ENCODE results near the gene PLA2G12A. TPM values are rescaled to one million over a fixed set of nuclear protein-coding genes. Genes with fewer than 3 reads are reported as not detected.
"Not testable (repeated sequence)": the region's sequence is repeated elsewhere in the genome, so short reads cannot be mapped to it uniquely, and the experiment has no call there.

Gene PLA2G12A
- total and polyA plus RNA-seq, 2 donors (not counting 1 experiment from before 2014, with no cell fraction given), result 15.9 to 18.0 TPM

DNA sequence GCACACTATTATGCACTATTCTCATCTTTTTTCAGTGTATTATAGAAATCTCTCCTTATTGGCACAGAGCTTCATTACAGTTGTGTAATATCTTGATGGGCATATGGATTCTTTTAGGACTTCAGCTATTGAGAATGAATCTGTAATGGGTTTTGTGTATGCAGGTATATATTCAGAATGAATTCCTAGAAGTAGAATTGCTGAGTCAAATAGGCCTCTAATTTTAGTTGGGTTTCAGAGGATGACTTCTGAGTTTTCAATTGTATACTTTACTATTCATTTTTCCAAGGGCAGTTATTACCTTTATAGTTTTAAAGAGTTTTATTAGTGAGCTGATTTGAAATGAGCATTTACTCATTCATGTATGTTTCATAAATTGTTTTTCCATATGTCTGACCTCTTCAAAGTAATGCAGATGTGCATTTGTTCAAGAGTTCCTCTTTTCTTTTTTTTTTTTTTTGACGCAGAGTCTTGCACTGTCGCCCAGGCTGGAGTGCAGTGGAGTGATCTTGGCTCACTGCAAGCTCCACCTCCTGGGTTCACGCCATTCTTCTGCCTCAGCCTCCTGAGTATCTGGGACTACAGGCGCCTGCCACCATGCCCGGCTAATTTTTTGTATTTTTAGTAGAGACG, 46.1 kb downstream of the PLA2G12A start:
- Histone ChIP-seq H2AFZ (ENCODE audit: low read length) (no peak overlapping the region), H3K27me3 (ENCODE audit: control insufficient read depth, insufficient read depth, low read length) (no peaks in the 10 kb centered on the region)
- TF ChIP-seq, protein P1, sequence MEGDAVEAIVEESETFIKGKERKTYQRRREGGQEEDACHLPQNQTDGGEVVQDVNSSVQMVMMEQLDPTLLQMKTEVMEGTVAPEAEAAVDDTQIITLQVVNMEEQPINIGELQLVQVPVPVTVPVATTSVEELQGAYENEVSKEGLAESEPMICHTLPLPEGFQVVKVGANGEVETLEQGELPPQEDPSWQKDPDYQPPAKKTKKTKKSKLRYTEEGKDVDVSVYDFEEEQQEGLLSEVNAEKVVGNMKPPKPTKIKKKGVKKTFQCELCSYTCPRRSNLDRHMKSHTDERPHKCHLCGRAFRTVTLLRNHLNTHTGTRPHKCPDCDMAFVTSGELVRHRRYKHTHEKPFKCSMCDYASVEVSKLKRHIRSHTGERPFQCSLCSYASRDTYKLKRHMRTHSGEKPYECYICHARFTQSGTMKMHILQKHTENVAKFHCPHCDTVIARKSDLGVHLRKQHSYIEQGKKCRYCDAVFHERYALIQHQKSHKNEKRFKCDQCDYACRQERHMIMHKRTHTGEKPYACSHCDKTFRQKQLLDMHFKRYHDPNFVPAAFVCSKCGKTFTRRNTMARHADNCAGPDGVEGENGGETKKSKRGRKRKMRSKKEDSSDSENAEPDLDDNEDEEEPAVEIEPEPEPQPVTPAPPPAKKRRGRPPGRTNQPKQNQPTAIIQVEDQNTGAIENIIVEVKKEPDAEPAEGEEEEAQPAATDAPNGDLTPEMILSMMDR (conservative IDR thresholded peaks at IDR 0.05 in 1 of 2, IDR thresholded peaks at IDR 0.05 in 1 of 2; ENCODE audit: low read depth in 1 of 2, low read length in 2 of 2), result no peak
- no peak for TF ChIP-seq EZH2 (IDR thresholded peaks at IDR 0.05; ENCODE audit: low read length, missing control alignments)

DNA sequence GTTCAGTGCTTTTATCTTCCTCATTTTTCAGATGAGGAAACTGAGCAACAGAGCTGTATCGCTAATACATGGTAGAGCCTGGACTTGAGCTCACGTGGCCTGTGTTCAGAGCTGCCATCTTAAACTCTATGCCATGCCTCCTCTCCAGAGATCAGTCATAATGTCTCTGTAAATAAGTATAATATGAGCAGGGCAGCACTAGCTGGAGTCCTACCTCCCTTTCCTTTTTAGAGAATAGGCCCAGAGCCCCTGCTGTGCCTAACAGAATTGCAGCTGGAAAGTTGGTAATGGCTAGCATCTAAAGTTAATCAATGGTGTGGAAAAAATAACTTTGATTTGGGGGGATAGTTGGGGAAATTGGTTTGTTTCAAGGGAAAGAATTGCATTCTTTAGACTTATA, 47.0 kb downstream of the PLA2G12A start:
- no peaks in the 10 kb centered on the region for H3K9me3 ChIP-seq (ENCODE audit: control insufficient read depth, insufficient read depth, low read depth, low read length)
- H3K27ac ChIP-seq (ENCODE audit: insufficient read depth, low read length), result no peak overlapping the region
- H3K9ac ChIP-seq (ENCODE audit: insufficient read depth, low read length), result no peak overlapping the region
- no peaks in the 10 kb centered on the region for H3K4me1 ChIP-seq (ENCODE audit: control insufficient read depth, extremely low read depth, insufficient read depth, low read length)
- no peak for DNase-seq (ENCODE audit: low read depth in 2 of 2)
- TF ChIP-seq EZH2 (IDR thresholded peaks at IDR 0.05; ENCODE audit: low read length, missing control alignments), result no peak
- TF ChIP-seq, protein P1 (conservative IDR thresholded peaks at IDR 0.05 in 1 of 2, IDR thresholded peaks at IDR 0.05 in 1 of 2; ENCODE audit: low read depth in 1 of 2, low read length in 2 of 2), result no peak
- H3K4me3 ChIP-seq (replicated peaks in 1 of 4; ENCODE audit: control extremely low read depth in 1 of 4, insufficient read depth in 1 of 4, low read depth in 3 of 4, low read length in 4 of 4), result no peak overlapping the region
- H3K79me2 ChIP-seq (ENCODE audit: control insufficient read depth, insufficient read depth, low read length), result no peaks in the 10 kb centered on the region
- H3K4me2 ChIP-seq (ENCODE audit: extremely low read depth, insufficient read depth, low read length), result no peak overlapping the region
- no peak overlapping the region for H2AFZ ChIP-seq (ENCODE audit: low read length)
- H3K27me3 ChIP-seq (ENCODE audit: control insufficient read depth, insufficient read depth, low read length), result no peaks in the 10 kb centered on the region
- H3K36me3 ChIP-seq (ENCODE audit: control insufficient read depth, insufficient read depth, low read length), result no peaks in the 10 kb centered on the region
- no peaks in the 10 kb centered on the region for H4K20me1 ChIP-seq (ENCODE audit: control insufficient read depth, extremely low read depth, insufficient read depth, low read length)

More for the DNA sequence above, 46.1 kb downstream of the PLA2G12A start:
- no peaks in the 10 kb centered on the region for H3K79me2 ChIP-seq (ENCODE audit: control insufficient read depth, insufficient read depth, low read length)
- H4K20me1 ChIP-seq (ENCODE audit: control insufficient read depth, extremely low read depth, insufficient read depth, low read length), result no peaks in the 10 kb centered on the region
- H3K4me3 ChIP-seq (replicated peaks in 1 of 4; ENCODE audit: control extremely low read depth in 1 of 4, insufficient read depth in 1 of 4, low read depth in 3 of 4, low read length in 4 of 4), result no peak overlapping the region
- H3K4me1 ChIP-seq (ENCODE audit: control insufficient read depth, extremely low read depth, insufficient read depth, low read length), result no peaks in the 10 kb centered on the region
- H3K27ac ChIP-seq (ENCODE audit: insufficient read depth, low read length), result no peak overlapping the region
- DNase-seq (ENCODE audit: low read depth in 2 of 2), result no peak
- H3K9me3 ChIP-seq (ENCODE audit: control insufficient read depth, insufficient read depth, low read depth, low read length), result no peaks in the 10 kb centered on the region
- H3K4me2 ChIP-seq (ENCODE audit: extremely low read depth, insufficient read depth, low read length), result no peak overlapping the region
- H3K9ac ChIP-seq (ENCODE audit: insufficient read depth, low read length), result no peak overlapping the region
- H3K36me3 ChIP-seq (ENCODE audit: control insufficient read depth, insufficient read depth, low read length), result no peaks in the 10 kb centered on the region

DNA sequence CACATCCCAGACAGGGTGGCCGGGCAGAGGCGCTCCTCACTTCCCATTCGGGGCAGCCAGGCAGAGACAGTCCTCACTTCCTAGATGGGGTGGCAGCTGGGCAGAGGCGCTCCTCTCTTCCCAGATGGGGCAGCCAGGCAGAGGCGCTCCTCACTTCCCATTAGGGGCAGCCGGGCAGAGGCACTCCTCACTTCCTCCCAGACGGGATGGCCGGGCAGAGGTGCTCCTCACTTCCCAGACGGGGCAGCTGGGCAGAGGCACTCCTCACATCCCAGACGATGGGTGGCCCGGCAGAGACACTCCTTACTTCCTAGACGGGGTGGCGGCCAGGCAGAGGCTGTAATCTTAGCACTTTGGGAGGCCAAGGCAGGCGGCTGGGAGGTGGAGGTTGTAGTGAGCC, 50.9 kb downstream of the PLA2G12A start:
- H2AFZ ChIP-seq (ENCODE audit: low read length); H3K9me3 ChIP-seq (ENCODE audit: control insufficient read depth, insufficient read depth, low read depth, low read length); H3K9ac ChIP-seq (ENCODE audit: insufficient read depth, low read length); H3K4me1 ChIP-seq (ENCODE audit: control insufficient read depth, extremely low read depth, insufficient read depth, low read length); DNase-seq (ENCODE audit: low read depth in 2 of 2); H4K20me1 ChIP-seq (ENCODE audit: control insufficient read depth, extremely low read depth, insufficient read depth, low read length); H3K4me2 ChIP-seq (ENCODE audit: extremely low read depth, insufficient read depth, low read length); H3K27ac ChIP-seq (ENCODE audit: insufficient read depth, low read length); H3K36me3 ChIP-seq (ENCODE audit: control insufficient read depth, insufficient read depth, low read length); H3K4me3 ChIP-seq (replicated peaks in 1 of 4; ENCODE audit: control extremely low read depth in 1 of 4, insufficient read depth in 1 of 4, low read depth in 3 of 4, low read length in 4 of 4); H3K79me2 ChIP-seq (ENCODE audit: control insufficient read depth, insufficient read depth, low read length); H3K27me3 ChIP-seq (ENCODE audit: control insufficient read depth, insufficient read depth, low read length): not testable (repeated sequence)

DNA sequence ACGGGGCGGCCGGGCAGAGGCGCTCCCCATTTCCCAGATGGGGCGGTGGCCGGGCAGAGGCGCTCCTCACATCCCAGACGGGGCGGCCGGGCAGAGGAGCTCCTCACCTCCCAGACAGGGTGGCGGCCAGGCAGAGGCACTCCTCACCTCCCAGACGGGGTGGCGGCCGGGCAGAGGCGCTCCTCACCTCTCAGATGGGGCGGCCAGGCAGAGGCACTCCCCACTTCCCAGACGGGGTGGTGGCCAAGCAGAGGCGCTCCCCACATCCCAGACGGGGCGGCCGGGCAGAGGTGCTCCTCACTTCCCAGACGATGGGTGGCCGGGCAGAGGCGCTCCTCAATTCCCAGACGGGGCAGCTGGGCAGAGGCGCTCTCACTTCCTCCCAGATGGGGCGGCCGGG, 51.4 kb downstream of the PLA2G12A start:
- not testable (repeated sequence) for H2AFZ ChIP-seq (ENCODE audit: low read length); H3K27ac ChIP-seq (ENCODE audit: insufficient read depth, low read length); DNase-seq (ENCODE audit: low read depth in 2 of 2); H3K9me3 ChIP-seq (ENCODE audit: control insufficient read depth, insufficient read depth, low read depth, low read length); H4K20me1 ChIP-seq (ENCODE audit: control insufficient read depth, extremely low read depth, insufficient read depth, low read length); H3K9ac ChIP-seq (ENCODE audit: insufficient read depth, low read length); H3K36me3 ChIP-seq (ENCODE audit: control insufficient read depth, insufficient read depth, low read length); H3K27me3 ChIP-seq (ENCODE audit: control insufficient read depth, insufficient read depth, low read length); H3K4me1 ChIP-seq (ENCODE audit: control insufficient read depth, extremely low read depth, insufficient read depth, low read length); H3K4me3 ChIP-seq (replicated peaks in 1 of 4; ENCODE audit: control extremely low read depth in 1 of 4, insufficient read depth in 1 of 4, low read depth in 3 of 4, low read length in 4 of 4); H3K79me2 ChIP-seq (ENCODE audit: control insufficient read depth, insufficient read depth, low read length); H3K4me2 ChIP-seq (ENCODE audit: extremely low read depth, insufficient read depth, low read length)

Data from fibroblast of lung (primary cell).